ENCODE data around the gene C1orf35. TPM values are rescaled to one million over a fixed set of nuclear protein-coding genes. Genes with fewer than 3 reads are reported as not detected.

The C1orf35 gene
- total and polyA plus RNA-seq, 2 of the 8 experiments (the other 6 are each of a cell fraction or from before 2014, with no cell fraction given) = 18.6 to 19.9 TPM

DNA sequence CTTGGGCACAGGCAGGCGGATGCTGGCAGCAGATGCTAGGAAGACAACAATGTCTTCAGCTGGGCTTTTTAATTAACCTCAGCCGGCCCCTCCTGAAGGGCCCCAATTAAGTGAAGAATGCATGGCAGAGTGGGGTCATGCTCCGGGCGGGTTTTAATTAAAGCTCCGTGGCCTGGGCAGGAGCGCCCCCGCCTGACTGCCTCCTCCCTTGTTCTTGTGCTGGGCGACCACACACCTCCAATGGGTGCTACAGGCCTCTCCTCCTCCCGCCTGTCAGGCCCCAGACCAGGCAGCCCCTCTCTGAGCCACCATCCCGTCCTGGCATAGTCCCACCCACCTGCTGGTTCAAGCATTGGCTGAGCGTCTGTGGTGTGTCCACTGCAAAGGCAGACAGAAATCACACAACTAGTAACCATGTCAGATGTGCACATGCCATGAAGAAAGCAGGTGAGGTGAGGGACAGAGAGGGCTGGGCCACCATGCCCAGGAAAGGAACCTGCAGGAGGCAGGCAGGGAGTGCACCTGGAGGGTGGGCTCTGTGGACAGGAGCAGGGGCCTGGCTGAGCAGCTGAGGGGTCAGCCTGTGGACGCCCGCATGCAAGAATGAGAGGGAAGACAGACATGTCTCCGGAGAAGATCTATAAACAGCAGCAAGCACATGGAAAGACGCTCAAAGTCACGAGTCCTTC is 29.1 kb downstream of the C1orf35 start:
- Histone ChIP-seq H2BK12ac (ENCODE audit: low read depth, low read length) (no peak overlapping the region), H2BK5ac (ENCODE audit: low read depth, low read length) (no peak overlapping the region), H3K9ac (replicated peaks in 1 of 4; ENCODE audit: extremely low read depth in 1 of 4, low read depth in 3 of 4, low read length in 3 of 4) (no peak overlapping the region), H2BK15ac (ENCODE audit: low read length) (no peak overlapping the region), H3K23me2 (ENCODE audit: low read depth, low read length) (peaks cover 19% of the 10 kb centered on the region; the same call in 1 of the 2 replicates), H4K5ac (ENCODE audit: insufficient read length, low read depth, low read length) (no peak overlapping the region), H4K91ac (replicated peaks; ENCODE audit: insufficient read length, low read length) (no peak overlapping the region), H3K18ac (ENCODE audit: extremely low read depth, low read length) (no peak overlapping the region), H2AK5ac (ENCODE audit: low read depth, low read length) (no peak overlapping the region), H3K79me2 (ENCODE audit: control insufficient read depth in 1 of 2, insufficient read depth in 2 of 2, low read length in 2 of 2) (no peaks in the 10 kb centered on the region), H3K4ac (replicated peaks; ENCODE audit: insufficient read length, low read depth, low read length) (no peak overlapping the region), H2AFZ (ENCODE audit: low read length) (no peak overlapping the region), H2BK120ac (replicated peaks; ENCODE audit: low read depth, low read length) (no peak overlapping the region), H3K79me1 (ENCODE audit: low read depth, low read length) (no peaks in the 10 kb centered on the region), H3K14ac (ENCODE audit: insufficient read length) (no peak overlapping the region), H2BK20ac (ENCODE audit: low read length) (no peak overlapping the region), H4K8ac (ENCODE audit: extremely low read depth, insufficient read depth, low read length) (no peak overlapping the region), H3K4me2 (ENCODE audit: insufficient read depth in 1 of 2, low read depth in 2 of 2, low read length in 2 of 2) (0 out of 4 replicates have a peak overlapping the region, but pooled peaks of 1 of the 2 experiments have one; percentile 19), H3K27ac (ENCODE audit: low read depth, low read length) (no peak overlapping the region), H3K56ac (replicated peaks; ENCODE audit: insufficient read length, low read depth, low read length) (no peak overlapping the region), H3K9me3 (ENCODE audit: insufficient read depth in 2 of 2, low read depth in 1 of 2, low read length in 1 of 2) (no peaks in the 10 kb centered on the region), H3K4me1 (replicated peaks in 1 of 4; ENCODE audit: control insufficient read depth in 3 of 4, insufficient read depth in 4 of 4, low read length in 3 of 4) (peaks cover 0 to 14% (median 0%) of the 10 kb centered on the region in 4 experiments; a peak in 4 of 7 replicates), H3K23ac (ENCODE audit: insufficient read length) (no peak overlapping the region), H4K20me1 (replicated peaks in 1 of 2; ENCODE audit: control insufficient read depth in 1 of 2, insufficient read depth in 2 of 2, low read length in 2 of 2) (peaks cover 2 to 27% of the 10 kb centered on the region in 2 experiments), H3K4me3 (ENCODE audit: extremely low read depth in 1 of 4, insufficient read depth in 2 of 4, low read depth in 3 of 4, low read length in 4 of 4) (no peak overlapping the region), H3K36me3 (ENCODE audit: control insufficient read depth in 2 of 4, insufficient read depth in 4 of 4, low read length in 3 of 4) (no peaks in the 10 kb centered on the region), H3K27me3 (replicated peaks in 1 of 4; ENCODE audit: control insufficient read depth in 3 of 4, extremely low read depth in 1 of 4, insufficient read depth in 3 of 4, low read length in 3 of 4) (peaks cover 20 to 84% (median 81%) of the 10 kb centered on the region in 4 experiments)
- ChIA-PET POLR2A (ENCODE audit: partially characterized antibody) (interaction anchor here (0.8 to 1.7 kb wide), 4 partner anchors 8 to 74 kb away, joined by 4 to 5 read pairs (median 5); partner anchors contain the start of gene ARF1), CTCF (ENCODE audit: partially characterized antibody) (interaction anchor here (0.7 to 6.2 kb wide), 15 partner anchors 9 to 358 kb away, joined by 3 to 115 read pairs (median 5); partner anchors contain the start of gene WNT3A)
- DNase-seq (ENCODE audit: low read depth in 1 of 2, low spot score in 2 of 2) = peak in 1 of 2 experiments; percentile 74
- FAIRE-seq = no peak
- 37% methylated on average over 16 of the region's 16 CpGs; no CpG with 5 or more reads in 1 of the 2 experiments for WGBS, 2 experiments (ENCODE audit: extremely low coverage in 1 of 2, insufficient coverage in 1 of 2, insufficient read length in 1 of 2, insufficient replicate concordance in 2 of 2, low coverage in 1 of 2, low lambda C conversion rate in 2 of 2, missing lambda C conversion rate in 1 of 2)
- TF ChIP-seq SUZ12 (IDR thresholded peaks at IDR 0.05; ENCODE audit: low read length) (peak; percentile 29; the same call in 1 of the 2 replicates), RAD21 (IDR thresholded peaks at IDR 0.05 in 1 of 2, conservative IDR thresholded peaks at IDR 0.05 in 1 of 2; ENCODE audit: low read depth in 2 of 2, low read length in 2 of 2) (peak; percentile 82), HDAC2 (IDR thresholded peaks at IDR 0.05; ENCODE audit: borderline replicate concordance in 1 of 2, low read depth in 2 of 2, low read length in 2 of 2) (no peak)
- TF ChIP-seq, protein P1, sequence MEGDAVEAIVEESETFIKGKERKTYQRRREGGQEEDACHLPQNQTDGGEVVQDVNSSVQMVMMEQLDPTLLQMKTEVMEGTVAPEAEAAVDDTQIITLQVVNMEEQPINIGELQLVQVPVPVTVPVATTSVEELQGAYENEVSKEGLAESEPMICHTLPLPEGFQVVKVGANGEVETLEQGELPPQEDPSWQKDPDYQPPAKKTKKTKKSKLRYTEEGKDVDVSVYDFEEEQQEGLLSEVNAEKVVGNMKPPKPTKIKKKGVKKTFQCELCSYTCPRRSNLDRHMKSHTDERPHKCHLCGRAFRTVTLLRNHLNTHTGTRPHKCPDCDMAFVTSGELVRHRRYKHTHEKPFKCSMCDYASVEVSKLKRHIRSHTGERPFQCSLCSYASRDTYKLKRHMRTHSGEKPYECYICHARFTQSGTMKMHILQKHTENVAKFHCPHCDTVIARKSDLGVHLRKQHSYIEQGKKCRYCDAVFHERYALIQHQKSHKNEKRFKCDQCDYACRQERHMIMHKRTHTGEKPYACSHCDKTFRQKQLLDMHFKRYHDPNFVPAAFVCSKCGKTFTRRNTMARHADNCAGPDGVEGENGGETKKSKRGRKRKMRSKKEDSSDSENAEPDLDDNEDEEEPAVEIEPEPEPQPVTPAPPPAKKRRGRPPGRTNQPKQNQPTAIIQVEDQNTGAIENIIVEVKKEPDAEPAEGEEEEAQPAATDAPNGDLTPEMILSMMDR (IDR thresholded peaks at IDR 0.05; ENCODE audit: control extremely low read depth in 1 of 3, insufficient read depth in 1 of 3, low read depth in 1 of 3, low read length in 3 of 3) = peak; percentile 59 to 72 (median 66)
